ENCODE data around the gene DUS2.
"Not testable (repeated sequence)": the region's sequence is repeated elsewhere in the genome, so short reads cannot be mapped to it uniquely, and the experiment has no call there.

DNA sequence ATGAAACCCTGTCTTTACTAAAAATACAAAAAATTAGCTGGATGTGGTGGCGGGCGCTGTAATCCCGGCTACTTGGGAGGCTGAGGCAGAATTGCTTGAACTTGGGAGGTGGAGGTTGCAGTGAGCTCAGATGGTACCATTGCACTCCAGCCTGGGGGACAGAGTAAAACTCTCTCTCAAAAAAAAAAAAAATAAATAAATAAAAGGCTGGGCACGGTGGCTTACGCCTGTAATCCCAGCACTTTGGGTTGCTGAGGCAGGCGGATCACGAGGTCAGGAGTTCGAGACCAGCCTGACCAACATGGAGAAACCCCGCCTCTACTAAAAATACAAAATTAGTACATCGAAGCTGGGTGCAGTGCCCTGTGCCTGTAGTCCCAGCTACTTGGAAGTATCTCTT is 69.2 kb downstream of the DUS2 start:
- TF ChIP-seq POLR2AphosphoS5 (IDR thresholded peaks at IDR 0.05); POLR2A (IDR thresholded peaks at IDR 0.05); EP300 (IDR thresholded peaks at IDR 0.05; ENCODE audit: low read depth): not testable (repeated sequence)
- TF ChIP-seq, protein P1, sequence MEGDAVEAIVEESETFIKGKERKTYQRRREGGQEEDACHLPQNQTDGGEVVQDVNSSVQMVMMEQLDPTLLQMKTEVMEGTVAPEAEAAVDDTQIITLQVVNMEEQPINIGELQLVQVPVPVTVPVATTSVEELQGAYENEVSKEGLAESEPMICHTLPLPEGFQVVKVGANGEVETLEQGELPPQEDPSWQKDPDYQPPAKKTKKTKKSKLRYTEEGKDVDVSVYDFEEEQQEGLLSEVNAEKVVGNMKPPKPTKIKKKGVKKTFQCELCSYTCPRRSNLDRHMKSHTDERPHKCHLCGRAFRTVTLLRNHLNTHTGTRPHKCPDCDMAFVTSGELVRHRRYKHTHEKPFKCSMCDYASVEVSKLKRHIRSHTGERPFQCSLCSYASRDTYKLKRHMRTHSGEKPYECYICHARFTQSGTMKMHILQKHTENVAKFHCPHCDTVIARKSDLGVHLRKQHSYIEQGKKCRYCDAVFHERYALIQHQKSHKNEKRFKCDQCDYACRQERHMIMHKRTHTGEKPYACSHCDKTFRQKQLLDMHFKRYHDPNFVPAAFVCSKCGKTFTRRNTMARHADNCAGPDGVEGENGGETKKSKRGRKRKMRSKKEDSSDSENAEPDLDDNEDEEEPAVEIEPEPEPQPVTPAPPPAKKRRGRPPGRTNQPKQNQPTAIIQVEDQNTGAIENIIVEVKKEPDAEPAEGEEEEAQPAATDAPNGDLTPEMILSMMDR (IDR thresholded peaks at IDR 0.05), result not testable (repeated sequence)
